Pancreas (tissue), 10 donors: ENCODE data around the gene ZNF668. TPM values are rescaled to one million over a fixed set of nuclear protein-coding genes. Genes with fewer than 3 reads are reported as not detected.
"Not testable (repeated sequence)": the region's sequence is repeated elsewhere in the genome, so short reads cannot be mapped to it uniquely, and the experiment has no call there.

Experiments
- ATAC-seq, 4 donors: fragments of 200-7000 bp; cut with Tn5 transposase; one replicate each; pipeline versions ENCODE4 v1.8.0 to v1.9.1; 2020; ENCODE audit warnings: mild to moderate bottlenecking in 4 of 4, moderate library complexity in 4 of 4
- DNase-seq, 6 donors: peaks; one replicate each; pipeline ENCODE4 v3.0.0-alpha.2; 2020
- FAIRE-seq: peaks from 2 replicates; lab custom pipeline; 2012; peaks lifted over from hg19 to GRCh38; lab: Jason Lieb, UNC
- H3K27ac ChIP-seq, 4 donors: fragments of 200-600 bp; sonication (generic); 1 replicate in 3 of 4; 2 replicates in 1 of 4; pipeline versions ENCODE4 v1.5.0 to v1.8.0; 2020
- H3K27me3 ChIP-seq, 4 donors: fragments of 200-600 bp; one replicate each; pipeline ENCODE4 v1.8.0; 2021
- H3K36me3 ChIP-seq, 3 donors: fragments of 200-600 bp; sonication (generic) in 1 of 3; one replicate each; pipeline versions ENCODE4 v1.5.0 to v1.8.0; 2020 to 2021
- H3K4me1 ChIP-seq, 3 donors: fragments of 200-600 bp; one replicate each; pipeline ENCODE4 v1.8.0; 2021
- H3K4me3 ChIP-seq, 4 donors: fragments of 200-600 bp; sonication (generic) in 2 of 4; one replicate each; pipeline versions ENCODE4 v1.5.0 to v1.8.0; 2020 to 2021
- H3K9me3 ChIP-seq, 4 donors: fragments of 200-600 bp; one replicate each; pipeline ENCODE4 v1.8.0; 2021
- CTCF ChIP-seq, 4 donors: fragments of 200-600 bp; sonication (generic) in 3 of 4; IDR thresholded peaks; one replicate each; pipeline versions ENCODE4 v1.5.0 to v1.8.0; 2021; ENCODE audit warnings: antibody characterized with exemption in 4 of 4
- WGBS, 2 donors: extraction: QIAGEN DNeasy Blood & Tissue Kit; methylation state at CpG; one replicate each; pipeline ENCODE4 v1.1.7; 2013; 5-methylcytosine and 5-hydroxymethylcytosine counted together
- intact Hi-C, 3 donors: fragments of 100-400 bp; cut with DNase I; formaldehyde crosslinking; loops; one replicate each; pipeline versions ENCODE4 v1.11.1 to v1.14.2; 2022
- polyA plus RNA-seq, 2 donors: library from polyadenylated mRNA; stranded (reverse); fragments of 200-250 nt; gene quantifications; one replicate each; pipeline ENCODE4 v1.2.3, GENCODE V29; 2013
- total RNA-seq, 6 donors: library from RNA; stranded (reverse); fragmentation: NEBNext Ultra II Directional in 4 of 6; extraction: Animal tissue kit (Norgen Biotek cat#: 25700) in 4 of 6; gene quantifications; one replicate each; pipeline versions ENCODE4 v1.2.1 to v1.2.4, GENCODE V29; 2021 to 2023
- donor health status: healthy with polysubstance abuse.
- donor health status: DM: no; HTN: no; CAD: no; lungs with moderate emphysema.
- donor health status: DM: no; HTN: no; CAD: no.
- donor health status: control.
- donor health status: control.
- donor health status: Bipolar disorder and iron deficiency.
- donor health status: DM: yes; HTN: yes; CAD: no.
- donor health status: DM: no; HTN: no; CAD: no.
- donor health status: DM: no; HTN: no; CAD: no.
- donor health status: DM: yes; HTN: yes; CAD: no.

Gene ZNF668
- total and polyA plus RNA-seq, 8 donors = 1.5 to 6.4 (median 3.6) TPM

- no peak overlapping the region for H3K4me3 ChIP-seq
- 90 to 94% methylated on average over 3 of the region's 3 CpGs for WGBS, 2 donors
- no peak for TF ChIP-seq CTCF (IDR thresholded peaks at IDR 0.05)
- no peaks in the 10 kb centered on the region for H3K9me3 ChIP-seq
- intact Hi-C loops = no loop called here
- H3K27me3 ChIP-seq = no peaks in the 10 kb centered on the region
- H3K4me1 ChIP-seq = peaks cover 0 to 9% (median 0%) of the 10 kb centered on the region in 3 donors
- ATAC-seq = no peak
- no peak overlapping the region for H3K27ac ChIP-seq
- DNase-seq = no peak
- H3K36me3 ChIP-seq = no peaks in the 10 kb centered on the region
- no peak for FAIRE-seq
These were observed 53.5 kb downstream of the ZNF668 start for GRCh38 chr16:31020536-31020935.

DNA sequence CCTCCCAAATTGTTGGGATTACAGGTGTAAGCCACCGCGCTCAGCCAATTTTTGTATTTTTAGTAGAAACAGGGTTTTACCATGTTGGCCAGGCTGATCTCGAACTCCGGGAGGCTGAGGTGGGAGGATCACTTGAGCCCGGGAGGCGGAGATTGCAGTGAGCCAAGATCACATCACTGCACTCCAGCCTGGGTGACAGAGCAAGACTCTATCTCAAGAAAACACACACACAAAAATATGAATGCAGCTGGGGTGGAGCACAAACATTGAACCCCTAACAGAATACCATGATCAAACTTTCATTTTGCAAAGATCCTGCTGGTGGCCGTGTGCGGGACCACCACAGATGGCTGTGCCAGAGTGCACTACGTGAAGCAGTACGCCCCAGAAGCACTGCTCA, 56.3 kb downstream of the ZNF668 start:
- H3K9me3 ChIP-seq, H3K27ac ChIP-seq, H3K36me3 ChIP-seq, ATAC-seq, H3K4me1 ChIP-seq, H3K27me3 ChIP-seq, DNase-seq, FAIRE-seq, H3K4me3 ChIP-seq, intact Hi-C loops: not testable (repeated sequence)
- 88 to 91% methylated on average over 10 of the region's 10 CpGs for WGBS, 2 donors

GRCh38 chr16:31016018-31016417, 58.0 kb downstream of the ZNF668 start:
- ATAC-seq (peak; percentile 50 to 97 (median 90)), DNase-seq (peak in 3 of 6 donors; percentile 27 to 40 (median 38)), FAIRE-seq (no peak)
- intact Hi-C loops = no loop called here
- no peak for TF ChIP-seq CTCF (IDR thresholded peaks at IDR 0.05)
- WGBS, 2 donors = 57 to 60% methylated on average over 6 of the region's 6 CpGs
- Histone ChIP-seq H3K27ac (peak overlapping the region in 2 of 4 donors; percentile 59 to 60), H3K4me3 (no peak overlapping the region), H3K4me1 (peaks cover 0 to 9% (median 0%) of the 10 kb centered on the region in 3 donors), H3K9me3 (no peaks in the 10 kb centered on the region), H3K36me3 (no peaks in the 10 kb centered on the region), H3K27me3 (no peaks in the 10 kb centered on the region)

DNA sequence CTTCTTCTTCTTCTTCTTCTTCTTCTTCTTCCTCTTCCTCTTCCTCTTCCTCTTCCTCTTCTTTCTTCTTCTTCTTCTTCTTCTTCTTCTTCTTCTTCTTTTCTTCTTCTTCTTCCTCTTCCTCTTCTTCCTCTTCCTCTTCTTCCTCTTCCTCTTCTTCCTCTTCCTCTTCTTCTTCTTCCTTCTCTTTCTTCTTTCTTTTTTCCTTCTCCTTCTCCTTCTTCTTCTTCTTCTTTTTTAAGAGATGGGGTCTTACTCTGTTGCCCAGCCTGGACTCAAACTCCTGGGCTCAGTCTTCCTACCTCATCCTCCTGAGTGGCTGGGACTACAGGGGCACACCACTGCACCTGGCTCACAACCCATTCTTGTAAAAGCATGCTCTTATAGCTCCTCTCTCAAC, 60.7 kb downstream of the ZNF668 start:
- ATAC-seq, H3K4me3 ChIP-seq: not testable (repeated sequence)

DNA sequence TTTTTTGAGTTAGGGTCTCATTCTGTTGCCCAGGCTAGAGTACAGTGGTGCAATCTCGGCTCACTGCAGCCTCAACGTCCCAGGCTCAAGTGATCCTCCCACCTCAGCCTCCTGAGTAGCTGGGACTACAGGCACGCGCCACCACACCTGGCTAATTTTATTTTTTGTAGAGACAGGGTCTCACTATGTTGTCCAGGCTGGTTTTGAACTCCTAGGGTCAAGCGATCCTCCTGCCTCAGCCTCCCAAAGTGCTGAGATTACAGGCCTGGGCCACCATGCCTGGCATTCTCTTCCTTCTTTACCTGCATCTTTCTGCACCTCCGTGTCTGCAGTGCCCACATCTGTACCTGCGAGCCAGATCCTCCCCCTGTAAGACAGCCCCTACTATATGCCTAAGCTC, 62.2 kb downstream of the ZNF668 start:
- intact Hi-C loops, H3K27me3 ChIP-seq, ATAC-seq: not testable (repeated sequence)

More for the DNA sequence above, 60.7 kb downstream of the ZNF668 start:
- H3K27ac ChIP-seq, H3K9me3 ChIP-seq, H3K4me1 ChIP-seq, H3K36me3 ChIP-seq, DNase-seq, intact Hi-C loops, FAIRE-seq, H3K27me3 ChIP-seq: not testable (repeated sequence)

More for the DNA sequence above, 62.2 kb downstream of the ZNF668 start:
- not testable (repeated sequence) for H3K36me3 ChIP-seq, FAIRE-seq, H3K4me3 ChIP-seq, H3K9me3 ChIP-seq, H3K4me1 ChIP-seq, DNase-seq, H3K27ac ChIP-seq
- WGBS, 2 donors = 64 to 67% methylated on average over 7 of the region's 7 CpGs

Other genes starting within 250 kb of the ZNF668 start
- 10 to 100 TPM in 4 of 6 donors, 1 to 10 TPM in 2; 9.2 to 14.1 (median 10.7) TPM for gene BCL7C, start 180.2 kb downstream of the ZNF668 start, total RNA-seq
- gene BCL7C, start 180.2 kb downstream of the ZNF668 start, polyA plus RNA-seq = 10 to 100 TPM; 22.3 to 29.3 TPM
- 1 to 10 TPM; 1.6 to 3.2 (median 1.9) TPM for gene CTF1, start 177.6 kb downstream of the ZNF668 start, total RNA-seq
- 1 to 10 TPM; 2.5 to 2.9 TPM for gene CTF1, start 177.6 kb downstream of the ZNF668 start, polyA plus RNA-seq
- 10 to 100 TPM in 1 of 6 donors, 1 to 10 TPM in 5; 3.8 to 13.5 (median 4.6) TPM for gene FBXL19, start 150.7 kb downstream of the ZNF668 start, total RNA-seq
- gene FBXL19, start 150.7 kb downstream of the ZNF668 start, polyA plus RNA-seq = 10 to 100 TPM; 10.1 to 26.8 TPM
- 10 to 100 TPM in 4 of 6 donors, 1 to 10 TPM in 2; 8.6 to 12.5 (median 11.4) TPM for gene ORAI3, start 125.2 kb downstream of the ZNF668 start, total RNA-seq
- 10 to 100 TPM in 1 of 2 donors, 1 to 10 TPM in 1; 9.5 to 10.3 TPM for gene ORAI3, start 125.2 kb downstream of the ZNF668 start, polyA plus RNA-seq
- gene SETD1A, start 116.5 kb downstream of the ZNF668 start, total RNA-seq = 10 to 100 TPM in 1 of 6 donors, 1 to 10 TPM in 5; 6.5 to 10.6 (median 8.3) TPM
- 10 to 100 TPM; 12.8 to 17.9 TPM for gene SETD1A, start 116.5 kb downstream of the ZNF668 start, polyA plus RNA-seq
- gene HSD3B7, start 89.0 kb downstream of the ZNF668 start, total RNA-seq = 10 to 100 TPM; 14.2 to 32.1 (median 17.3) TPM
- 10 to 100 TPM; 16.6 to 28.4 TPM for gene HSD3B7, start 89.0 kb downstream of the ZNF668 start, polyA plus RNA-seq
- 1 to 10 TPM in 1 of 6 donors, under 1 TPM in 5; 0.16 to 1.4 (median 0.56) TPM for gene STX1B, start 63.6 kb downstream of the ZNF668 start, total RNA-seq
- gene STX1B, start 63.6 kb downstream of the ZNF668 start, polyA plus RNA-seq = 1 to 10 TPM in 1 of 2 donors, under 1 TPM in 1; 0.82 to 2.4 TPM
- 10 to 100 TPM; 22.2 to 48.9 (median 26.9) TPM for gene STX4, start 40.7 kb downstream of the ZNF668 start, total RNA-seq
- gene STX4, start 40.7 kb downstream of the ZNF668 start, polyA plus RNA-seq = 10 to 100 TPM; 91.8 to 94.4 TPM
- 10 to 100 TPM in 1 of 6 donors, 1 to 10 TPM in 5; 5.6 to 12.6 (median 7.0) TPM for gene ZNF646, start 182 bp upstream of the ZNF668 start, total RNA-seq
- 10 to 100 TPM in 1 of 2 donors, 1 to 10 TPM in 1; 3.9 to 10.7 TPM for gene ZNF646, start 182 bp upstream of the ZNF668 start, polyA plus RNA-seq
- gene PRSS53, start 14.7 kb upstream of the ZNF668 start, total RNA-seq = 1 to 10 TPM in 5 of 6 donors, under 1 TPM in 1; 0.52 to 2.1 (median 1.3) TPM
- gene PRSS53, start 14.7 kb upstream of the ZNF668 start, polyA plus RNA-seq = 1 to 10 TPM; 5.3 to 8.2 TPM
- gene VKORC1, start 20.6 kb upstream of the ZNF668 start, total RNA-seq = 10 to 100 TPM; 37.7 to 54.3 (median 49.7) TPM
- 10 to 100 TPM; 50.2 to 90.9 TPM for gene VKORC1, start 20.6 kb upstream of the ZNF668 start, polyA plus RNA-seq
- 10 to 100 TPM; 25.7 to 64.2 (median 37.0) TPM for gene BCKDK, start 34.1 kb upstream of the ZNF668 start, total RNA-seq
- gene BCKDK, start 34.1 kb upstream of the ZNF668 start, polyA plus RNA-seq = 10 to 100 TPM; 27.4 to 30.7 TPM
- gene KAT8, start 43.4 kb upstream of the ZNF668 start, total RNA-seq = 10 to 100 TPM; 31.5 to 40.7 (median 37.6) TPM
- gene KAT8, start 43.4 kb upstream of the ZNF668 start, polyA plus RNA-seq = 10 to 100 TPM; 56.0 to 71.7 TPM
- 10 to 100 TPM; 32.5 to 89.3 (median 53.8) TPM for gene PRSS8, start 61.5 kb upstream of the ZNF668 start, total RNA-seq
- gene PRSS8, start 61.5 kb upstream of the ZNF668 start, polyA plus RNA-seq = 10 to 100 TPM; 69.8 to 70.6 TPM
- gene PRSS36, start 75.8 kb upstream of the ZNF668 start, total RNA-seq = 1 to 10 TPM in 2 of 6 donors, under 1 TPM in 4; 0.14 to 3.1 (median 0.79) TPM
- gene PRSS36, start 75.8 kb upstream of the ZNF668 start, polyA plus RNA-seq = 1 to 10 TPM; 1.9 to 2.7 TPM
- 100 to 1,000 TPM in 3 of 6 donors, 10 to 100 TPM in 3; 69.4 to 134 (median 89.7) TPM for gene FUS, start 105.9 kb upstream of the ZNF668 start, total RNA-seq
- 100 to 1,000 TPM; 243 to 379 TPM for gene FUS, start 105.9 kb upstream of the ZNF668 start, polyA plus RNA-seq
- gene PYCARD, start 128.5 kb upstream of the ZNF668 start, total RNA-seq = 10 to 100 TPM in 2 of 6 donors, 1 to 10 TPM in 4; 3.3 to 27.3 (median 6.7) TPM
- 10 to 100 TPM; 13.9 to 14.1 TPM for gene PYCARD, start 128.5 kb upstream of the ZNF668 start, polyA plus RNA-seq
- under 1 TPM in 1 of 6 donors, not detected in 5; 0.12 TPM for gene TRIM72, start 139.9 kb upstream of the ZNF668 start, total RNA-seq
- gene TRIM72, start 139.9 kb upstream of the ZNF668 start, polyA plus RNA-seq = under 1 TPM; under 0.01 to 0.02 TPM
- not detected for gene PYDC1, start 142.9 kb upstream of the ZNF668 start, total RNA-seq
- gene PYDC1, start 142.9 kb upstream of the ZNF668 start, polyA plus RNA-seq = not detected
- gene ITGAM, start 185.7 kb upstream of the ZNF668 start, total RNA-seq = 10 to 100 TPM in 1 of 6 donors, 1 to 10 TPM in 3, under 1 TPM in 2; 0.32 to 15.9 (median 2.3) TPM
- gene ITGAM, start 185.7 kb upstream of the ZNF668 start, polyA plus RNA-seq = 1 to 10 TPM; 1.8 to 3.5 TPM